GM12873 (cell line): ENCODE data around the gene NFATC2IP.
A peak's percentile ranks its signal among the peaks of the same experiment; 100 is the strongest.

Source experiments
- TF ChIP-seq, protein P1 (sequence below): IDR thresholded peaks from 2 replicates; pipeline ENCODE4 v1.5.1; 2012; ENCODE audit warnings: low read depth, mild to moderate bottlenecking, moderate library complexity, low read length, control low read depth; ENCODE audit not compliant: insufficient read depth; ENCODE audit errors: missing control alignments

The NFATC2IP gene

DNA sequence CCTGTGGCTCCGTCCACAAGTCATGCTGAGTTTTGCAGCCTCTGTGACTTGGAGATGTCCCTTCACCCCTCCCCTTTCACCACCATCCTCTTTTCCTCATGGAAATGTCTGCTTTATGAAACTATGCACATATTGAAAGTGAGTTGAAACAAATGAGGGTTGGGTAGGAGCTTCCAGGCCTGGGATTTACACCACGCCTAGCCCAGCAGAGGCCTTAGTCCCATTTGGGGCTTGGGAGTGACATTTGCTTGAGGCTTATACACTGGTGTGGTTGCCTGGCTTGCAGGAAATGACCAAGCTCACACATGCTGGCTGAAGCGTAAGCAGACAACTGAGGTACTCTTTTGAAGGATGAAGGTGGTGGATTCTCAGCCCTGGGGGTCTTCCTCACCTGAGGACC lies 13.3 kb downstream of the NFATC2IP start:
- TF ChIP-seq, protein P1, sequence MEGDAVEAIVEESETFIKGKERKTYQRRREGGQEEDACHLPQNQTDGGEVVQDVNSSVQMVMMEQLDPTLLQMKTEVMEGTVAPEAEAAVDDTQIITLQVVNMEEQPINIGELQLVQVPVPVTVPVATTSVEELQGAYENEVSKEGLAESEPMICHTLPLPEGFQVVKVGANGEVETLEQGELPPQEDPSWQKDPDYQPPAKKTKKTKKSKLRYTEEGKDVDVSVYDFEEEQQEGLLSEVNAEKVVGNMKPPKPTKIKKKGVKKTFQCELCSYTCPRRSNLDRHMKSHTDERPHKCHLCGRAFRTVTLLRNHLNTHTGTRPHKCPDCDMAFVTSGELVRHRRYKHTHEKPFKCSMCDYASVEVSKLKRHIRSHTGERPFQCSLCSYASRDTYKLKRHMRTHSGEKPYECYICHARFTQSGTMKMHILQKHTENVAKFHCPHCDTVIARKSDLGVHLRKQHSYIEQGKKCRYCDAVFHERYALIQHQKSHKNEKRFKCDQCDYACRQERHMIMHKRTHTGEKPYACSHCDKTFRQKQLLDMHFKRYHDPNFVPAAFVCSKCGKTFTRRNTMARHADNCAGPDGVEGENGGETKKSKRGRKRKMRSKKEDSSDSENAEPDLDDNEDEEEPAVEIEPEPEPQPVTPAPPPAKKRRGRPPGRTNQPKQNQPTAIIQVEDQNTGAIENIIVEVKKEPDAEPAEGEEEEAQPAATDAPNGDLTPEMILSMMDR, result no peak

DNA sequence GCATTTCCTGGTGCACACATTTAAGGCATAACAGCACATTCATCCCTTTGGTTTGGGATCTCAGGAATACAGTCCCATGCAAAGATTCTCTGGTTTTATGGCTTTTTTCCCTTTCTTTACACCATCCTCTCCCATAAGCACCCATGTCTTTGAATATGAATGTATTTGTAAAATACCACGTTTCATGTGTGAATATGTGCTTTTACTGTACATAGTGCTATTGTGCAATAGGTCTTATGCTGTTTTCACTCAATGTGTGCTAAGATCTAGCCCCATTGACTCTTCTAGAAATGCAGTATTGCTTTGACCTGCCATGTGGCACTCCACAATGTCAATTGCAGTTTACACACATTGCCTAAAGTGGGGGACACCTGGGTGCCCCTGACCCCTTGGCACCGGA lies 13.8 kb downstream of the NFATC2IP start:
- TF ChIP-seq, protein P1, result no peak

DNA sequence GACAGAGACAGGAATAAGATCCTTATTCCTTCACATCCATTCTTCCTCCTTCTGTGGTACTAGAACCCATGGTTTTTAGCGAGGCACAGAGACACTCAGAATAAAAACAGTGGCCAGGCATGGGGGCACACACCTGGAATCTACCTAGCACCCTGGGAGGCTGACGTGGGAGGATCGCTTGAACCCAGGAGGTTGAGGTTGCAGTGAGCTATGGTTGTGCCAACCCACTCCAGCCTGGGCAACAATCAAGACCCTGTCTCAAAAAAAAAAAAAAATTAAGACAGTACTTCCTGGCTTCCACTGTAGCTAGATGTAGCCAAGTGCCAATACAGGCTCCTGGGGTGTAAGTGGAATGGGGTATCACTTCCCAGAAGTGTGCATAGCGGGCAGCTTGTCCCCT lies 16.4 kb downstream of the NFATC2IP start:
- TF ChIP-seq, protein P1, result no peak

DNA sequence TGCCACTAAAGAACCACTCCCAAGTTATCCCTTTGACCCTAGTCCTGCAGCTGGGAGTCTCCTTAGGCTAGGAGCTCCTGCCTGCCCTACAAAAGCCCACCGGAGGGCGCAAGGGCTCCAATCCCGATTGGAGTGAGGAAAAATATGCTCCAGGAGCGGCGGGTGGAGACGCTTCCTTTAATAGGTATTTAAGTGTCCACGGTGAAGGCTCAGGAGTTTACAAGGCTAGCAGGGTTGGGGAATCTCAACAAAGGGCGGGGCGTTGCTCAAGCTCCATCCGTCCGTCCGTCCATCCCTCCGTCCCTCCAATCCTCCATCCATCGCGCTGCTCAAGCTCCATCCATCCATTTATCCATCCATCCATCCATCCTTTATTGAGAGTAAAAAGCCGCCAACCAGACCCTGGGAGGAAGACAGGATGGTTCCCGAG lies 23.3 kb downstream of the NFATC2IP start:
- TF ChIP-seq, protein P1, result peak; percentile 58

DNA sequence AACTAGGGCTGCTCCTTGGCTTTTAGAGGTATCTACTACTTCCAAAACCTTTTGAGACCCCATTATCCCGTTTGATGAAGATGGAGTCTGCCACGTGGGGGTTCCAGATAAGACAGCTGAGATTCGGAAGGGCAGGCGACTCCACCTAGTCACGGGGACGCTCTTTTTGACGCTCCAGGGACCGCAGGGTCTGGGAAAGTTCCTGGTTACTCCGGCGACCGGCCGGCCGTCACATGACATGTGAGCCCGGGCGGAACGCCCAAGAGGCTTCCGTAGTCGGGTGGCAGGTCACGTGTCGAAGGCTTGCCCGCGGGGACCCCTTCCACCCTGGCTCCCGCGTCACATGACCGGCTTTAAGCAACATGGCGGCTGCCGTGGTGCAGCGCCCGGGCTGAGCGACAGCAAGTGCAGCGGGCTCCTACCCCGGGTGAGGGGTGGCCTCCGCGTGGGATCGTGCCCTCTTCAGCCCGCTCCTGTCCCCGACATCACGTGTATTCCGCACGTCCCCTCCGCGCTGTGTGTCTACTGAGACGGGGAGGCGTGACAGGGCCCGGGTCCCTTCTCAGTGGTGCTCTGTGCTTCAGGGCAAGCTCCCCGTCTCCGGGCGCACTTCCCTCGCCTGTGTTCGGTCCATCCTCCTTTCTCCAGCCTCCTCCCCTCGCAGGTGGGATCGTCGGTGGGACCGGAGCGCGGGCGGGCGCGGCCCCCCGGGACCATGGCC lies 23.9 kb downstream of the NFATC2IP start, which contains the start of gene SPNS1:
Gene SPNS1, plus strand, starts transcription at position 342 of the 721 bp plus-strand sequence. Its CDS starts 374 bp downstream, at position 716.
- TF ChIP-seq, protein P1, result no peak

DNA sequence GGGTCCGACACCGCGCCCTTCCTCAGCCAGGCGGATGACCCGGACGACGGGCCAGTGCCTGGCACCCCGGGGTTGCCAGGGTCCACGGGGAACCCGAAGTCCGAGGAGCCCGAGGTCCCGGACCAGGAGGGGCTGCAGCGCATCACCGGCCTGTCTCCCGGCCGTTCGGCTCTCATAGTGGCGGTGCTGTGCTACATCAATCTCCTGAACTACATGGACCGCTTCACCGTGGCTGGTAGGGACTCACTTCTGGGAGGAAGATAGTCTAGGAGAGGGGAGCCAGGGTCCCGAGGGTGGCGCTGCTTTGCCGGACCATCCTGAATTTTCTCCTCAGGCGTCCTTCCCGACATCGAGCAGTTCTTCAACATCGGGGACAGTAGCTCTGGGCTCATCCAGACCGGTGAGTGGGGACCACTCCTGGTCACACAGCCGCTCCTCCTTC lies 24.4 kb downstream of the NFATC2IP start:
- TF ChIP-seq, protein P1, result no peak

DNA sequence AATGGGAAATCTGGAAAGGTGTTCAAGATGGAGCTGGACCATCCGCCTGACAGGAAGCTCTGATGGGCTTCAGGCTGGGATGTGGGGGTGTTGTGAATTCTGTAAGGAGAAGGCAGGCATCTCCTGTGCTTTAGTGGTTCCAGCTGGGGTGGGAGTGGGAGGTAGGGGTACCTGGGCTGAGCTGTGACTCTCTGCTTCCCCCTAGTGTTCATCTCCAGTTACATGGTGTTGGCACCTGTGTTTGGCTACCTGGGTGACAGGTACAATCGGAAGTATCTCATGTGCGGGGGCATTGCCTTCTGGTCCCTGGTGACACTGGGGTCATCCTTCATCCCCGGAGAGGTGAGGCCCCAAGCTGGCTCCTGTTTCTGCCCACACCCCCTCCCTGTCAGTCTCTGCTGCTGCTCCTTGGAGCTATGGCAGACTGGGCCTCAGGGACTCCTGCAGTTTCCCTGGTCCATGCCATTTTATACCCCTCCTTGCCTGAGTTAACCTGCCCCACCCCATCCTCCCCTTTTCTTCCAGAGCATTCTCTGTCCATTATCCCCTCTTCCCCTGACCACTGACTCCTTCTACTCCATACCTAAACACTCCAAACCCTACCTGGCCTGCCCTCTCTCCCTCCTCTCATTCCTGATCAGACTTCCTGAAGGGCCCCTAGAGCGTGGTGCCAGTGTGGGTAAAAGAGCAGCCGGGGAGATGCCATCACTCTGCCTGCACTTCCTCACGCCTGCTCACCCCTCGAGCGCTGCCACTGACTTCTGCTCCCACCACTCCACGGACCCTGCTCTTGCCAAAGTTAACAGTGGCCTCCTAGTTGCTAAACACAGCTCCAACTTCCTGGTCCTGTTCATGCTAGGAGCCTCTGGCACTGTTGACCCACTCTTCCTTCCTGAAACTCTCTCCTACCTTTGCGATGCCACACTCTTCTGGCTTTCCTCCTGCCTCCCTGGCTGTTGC lies 27.2 kb downstream of the NFATC2IP start:
- TF ChIP-seq, protein P1, result peak; percentile 80
